GM21423 (cell line): ENCODE results near the gene ZNF385C.

Experiments used
- ATAC-seq: cut with Tn5 transposase; IDR thresholded peaks from one replicate; pipeline ENCODE4 v1.9.1; 2021; ENCODE audit warnings: mild to moderate bottlenecking, moderate library complexity; ENCODE audit not compliant: unreplicated experiment

The ZNF385C gene

DNA sequence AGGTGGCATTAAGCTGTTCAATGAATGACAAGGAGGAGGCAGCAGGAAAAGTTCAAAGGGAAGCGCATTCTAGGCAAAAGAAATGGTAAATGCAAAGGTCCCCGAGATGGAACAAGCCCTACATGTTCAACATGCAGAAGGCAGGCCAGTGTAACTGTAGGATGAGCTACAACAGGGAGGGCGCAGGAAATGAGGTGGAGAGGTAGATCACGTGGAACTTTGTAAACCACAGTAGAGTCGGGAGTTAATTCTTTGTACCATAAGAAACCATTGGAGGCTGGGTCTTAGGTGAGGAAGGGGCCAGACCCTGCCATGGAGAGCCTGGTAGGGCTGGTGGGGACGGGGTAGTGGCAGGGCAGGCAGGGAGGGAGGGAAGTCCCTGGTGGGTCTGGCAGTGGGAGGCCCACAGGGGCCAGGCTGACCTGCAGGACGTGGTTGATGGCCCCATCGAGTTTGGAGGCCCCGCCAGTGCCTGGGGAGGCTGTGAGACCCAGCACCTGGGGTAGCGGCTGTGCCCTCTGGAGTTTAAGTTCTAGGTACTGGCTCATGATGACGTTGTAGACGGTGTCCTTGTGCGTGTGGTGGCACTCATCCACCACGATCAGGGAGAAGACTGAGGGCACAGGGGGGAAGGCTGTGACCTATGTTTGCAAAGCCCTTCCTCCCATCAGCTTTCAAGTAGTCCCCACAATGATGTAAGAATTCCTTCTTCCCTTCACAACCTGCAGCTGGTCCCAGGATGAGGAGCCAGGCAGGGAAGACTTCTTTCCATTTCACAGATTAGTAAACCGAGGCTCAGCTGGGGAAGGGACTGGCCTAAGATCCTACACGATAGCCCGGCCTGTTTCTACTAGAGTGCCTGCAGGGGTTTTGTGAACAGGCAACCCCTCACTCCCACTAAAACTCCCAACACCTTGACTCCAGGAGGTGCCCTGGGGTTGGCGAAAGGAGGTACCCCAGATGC is 12.3 kb upstream of the ZNF385C start:
- no peak for ATAC-seq

DNA sequence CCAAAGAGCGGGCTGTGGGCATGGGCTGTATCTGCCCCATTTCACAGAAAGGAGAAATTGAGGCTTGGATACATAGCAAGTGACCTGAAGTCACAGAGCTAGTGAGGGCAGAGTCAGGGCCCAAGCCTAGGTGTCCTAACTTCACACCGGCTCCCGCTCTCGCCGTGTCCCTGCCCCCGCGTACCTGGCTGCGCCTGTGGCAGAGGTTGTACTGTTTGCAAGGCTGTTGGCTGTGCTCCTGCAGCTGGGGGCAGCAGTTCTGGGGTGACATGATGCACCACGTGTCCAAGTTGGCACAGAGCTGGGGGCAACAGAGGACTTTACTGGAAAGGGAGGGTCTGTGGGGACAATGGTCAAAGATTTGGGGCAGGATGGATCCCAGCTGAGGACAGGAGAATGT is 10.8 kb upstream of the ZNF385C start:
- ATAC-seq = no peak

DNA sequence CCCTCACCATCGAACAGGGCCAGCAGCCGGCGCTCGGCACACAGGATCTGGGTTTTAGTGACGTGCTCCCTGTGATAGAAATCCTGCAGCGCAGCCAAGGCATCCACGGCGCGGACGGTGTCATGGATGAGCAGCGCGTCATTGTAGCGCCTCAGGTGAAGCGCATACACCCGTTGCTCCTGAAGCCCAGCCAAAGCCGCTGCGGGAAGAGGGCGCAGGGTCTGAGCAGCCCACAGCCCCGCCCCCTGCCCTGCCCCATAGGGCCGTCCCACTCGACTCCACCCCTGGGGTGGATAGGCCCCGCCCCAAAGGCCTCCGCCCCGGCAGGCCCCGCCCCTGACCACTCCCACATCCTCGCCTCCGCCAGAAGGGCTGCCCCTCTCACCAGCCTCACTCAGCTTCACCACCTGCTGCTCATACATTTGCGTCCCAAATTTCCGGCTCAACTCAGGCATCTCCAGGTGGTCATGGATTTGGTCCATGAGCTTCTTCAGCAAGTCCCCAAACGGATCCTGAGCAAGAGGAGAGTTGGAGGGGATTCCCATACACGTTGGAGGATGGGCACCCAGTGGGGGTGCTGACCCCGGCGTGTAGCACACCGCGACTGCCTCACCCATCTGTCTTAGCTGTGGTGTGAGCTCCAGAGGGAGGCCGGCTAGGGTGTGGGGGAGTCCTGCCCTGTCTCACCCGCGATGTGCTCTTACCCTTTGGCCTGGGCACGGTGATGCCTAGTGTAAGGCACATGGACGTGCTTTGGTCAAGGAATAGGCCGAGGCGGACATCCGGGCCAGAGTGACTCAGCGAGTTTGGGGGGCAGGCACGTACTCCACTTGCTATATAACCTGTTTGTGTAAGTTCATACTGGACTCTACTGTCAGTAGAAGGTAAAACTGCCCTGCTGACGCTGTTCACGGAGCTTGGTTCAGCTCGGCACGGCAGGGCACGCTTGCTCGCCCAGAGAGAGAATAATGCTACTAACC is 9.6 kb upstream of the ZNF385C start:
- peak; percentile 59 for ATAC-seq

DNA sequence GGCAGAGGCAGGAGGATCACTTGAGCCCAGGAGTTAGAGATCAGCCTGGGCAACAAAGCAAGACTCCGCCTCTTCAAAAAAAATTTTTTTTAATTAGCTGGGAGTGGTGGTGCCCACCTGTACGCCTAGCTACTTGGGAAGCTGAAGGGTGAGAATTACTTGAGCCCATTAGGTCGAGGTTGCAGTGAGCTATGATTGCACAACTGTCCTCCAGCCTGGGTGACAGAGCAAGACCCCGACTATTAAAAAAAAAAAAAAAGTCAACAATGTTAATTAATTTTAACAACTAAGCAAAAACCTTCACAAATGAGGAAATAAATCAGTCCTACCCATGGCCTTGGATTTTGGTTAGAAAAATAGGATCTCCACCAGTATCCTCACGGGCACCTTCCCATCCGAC is 8.9 kb upstream of the ZNF385C start:
- no peak for ATAC-seq

DNA sequence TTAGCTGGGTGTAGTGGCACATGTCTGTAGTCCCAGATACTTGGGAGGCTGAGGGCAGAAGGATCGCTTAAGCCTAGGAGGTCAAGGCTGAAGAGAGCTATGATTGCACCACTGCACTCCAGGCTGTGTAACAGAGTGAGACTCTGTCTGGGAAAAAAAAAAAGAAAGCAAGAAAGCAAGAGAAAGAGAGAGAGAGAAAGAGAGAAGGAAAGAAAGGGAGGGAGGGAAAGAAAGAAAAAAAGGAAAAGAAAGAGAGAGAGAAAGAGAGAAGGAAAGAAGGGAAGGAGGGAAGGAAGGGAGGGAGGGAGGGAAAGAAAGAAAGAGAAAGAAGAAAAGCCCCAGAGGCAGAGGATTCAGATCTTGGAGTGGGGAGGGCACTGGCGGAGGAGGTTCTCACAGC is 7.7 kb upstream of the ZNF385C start:
- ATAC-seq = no peak

DNA sequence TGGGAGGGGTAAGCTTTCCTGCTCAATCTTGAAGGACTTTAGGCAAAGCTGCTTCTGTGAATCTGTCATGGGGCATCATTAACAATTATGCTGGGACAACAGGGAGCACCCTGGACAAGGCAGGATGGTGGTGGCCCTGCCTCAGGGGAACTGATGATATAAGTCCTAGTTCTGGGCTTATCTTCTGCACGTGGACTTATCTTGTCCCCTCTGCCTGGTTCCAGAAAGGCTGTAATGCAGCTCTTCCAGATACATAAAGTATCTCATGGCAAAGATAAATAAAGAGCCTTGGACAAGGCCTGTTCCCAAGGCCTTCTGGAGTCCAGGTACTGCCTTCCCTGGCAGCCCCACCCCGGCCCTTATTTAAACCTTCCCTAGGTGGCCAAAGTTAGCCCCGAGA is 6.0 kb upstream of the ZNF385C start:
- ATAC-seq = no peak

DNA sequence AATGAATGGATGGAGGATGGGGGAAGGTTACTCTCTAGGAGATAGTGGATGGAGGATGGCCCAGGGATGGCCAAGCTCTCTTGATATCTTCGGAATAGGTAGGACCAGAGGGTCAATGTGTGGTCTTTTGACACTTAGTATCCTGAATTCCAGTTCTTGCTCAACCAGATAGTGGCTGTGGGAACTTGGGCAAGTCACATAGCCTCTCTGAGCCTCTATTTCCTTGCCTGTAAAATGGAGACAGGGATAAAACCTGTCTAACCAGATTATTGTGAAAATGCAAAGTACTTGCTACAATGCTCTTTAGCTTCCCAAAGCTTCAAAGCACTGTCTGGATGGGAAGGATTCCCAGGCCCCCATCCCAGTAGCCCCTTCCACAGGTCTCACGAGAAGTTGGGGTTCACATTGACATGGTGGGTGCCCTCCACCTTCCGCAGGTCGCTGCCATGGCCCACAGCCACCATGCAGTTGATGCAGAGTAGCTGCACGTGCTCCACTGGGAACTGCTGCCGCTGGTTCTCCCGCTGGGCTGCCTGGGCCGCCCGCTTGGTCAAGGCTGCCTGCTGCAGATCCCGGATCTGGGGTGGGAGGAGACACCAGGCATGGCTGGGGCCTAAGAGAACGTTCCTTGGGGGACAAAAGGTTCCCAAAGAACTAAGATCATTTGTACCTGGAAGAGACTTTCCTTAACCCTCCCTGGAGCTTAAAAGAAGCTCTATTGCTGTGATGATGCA is 5.1 kb upstream of the ZNF385C start:
- no peak for ATAC-seq

- ATAC-seq = no peak
Observed at GRCh38 chr17:42101513-42102292, 3.4 kb upstream of the ZNF385C start.

DNA sequence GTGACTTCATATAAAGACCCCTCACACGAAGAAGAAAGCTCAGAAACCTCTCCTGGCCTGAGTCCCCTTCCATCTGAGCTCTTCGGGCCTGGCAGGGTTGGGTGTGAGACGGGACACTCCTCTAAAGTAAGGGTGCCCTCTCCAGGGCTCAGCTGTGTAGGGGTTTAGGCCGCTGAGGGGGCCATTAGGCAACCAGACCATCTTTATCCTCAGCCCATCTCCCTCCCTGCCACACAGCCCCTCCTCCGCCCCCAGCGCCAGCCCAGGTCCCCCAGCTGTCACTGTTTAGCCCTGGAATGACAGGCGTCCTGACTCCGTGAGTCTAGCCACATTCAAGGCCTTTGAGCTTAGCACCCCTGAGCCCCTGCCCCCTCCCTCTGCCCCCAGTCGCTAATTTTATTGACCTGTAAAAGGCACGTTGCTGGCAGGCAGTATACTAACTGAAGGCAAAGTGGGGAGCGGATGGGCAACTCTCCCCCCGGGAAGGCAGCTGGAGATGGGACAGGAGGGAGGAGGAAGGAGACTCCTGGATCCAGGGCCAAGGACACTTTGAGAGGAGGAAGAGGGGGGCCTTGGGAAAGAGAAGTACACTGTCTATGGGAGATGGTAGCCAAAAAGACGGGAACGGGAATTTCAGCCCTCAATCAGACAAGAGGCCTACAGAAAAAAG is 592 bp upstream of the ZNF385C start:
- ATAC-seq = no peak

DNA sequence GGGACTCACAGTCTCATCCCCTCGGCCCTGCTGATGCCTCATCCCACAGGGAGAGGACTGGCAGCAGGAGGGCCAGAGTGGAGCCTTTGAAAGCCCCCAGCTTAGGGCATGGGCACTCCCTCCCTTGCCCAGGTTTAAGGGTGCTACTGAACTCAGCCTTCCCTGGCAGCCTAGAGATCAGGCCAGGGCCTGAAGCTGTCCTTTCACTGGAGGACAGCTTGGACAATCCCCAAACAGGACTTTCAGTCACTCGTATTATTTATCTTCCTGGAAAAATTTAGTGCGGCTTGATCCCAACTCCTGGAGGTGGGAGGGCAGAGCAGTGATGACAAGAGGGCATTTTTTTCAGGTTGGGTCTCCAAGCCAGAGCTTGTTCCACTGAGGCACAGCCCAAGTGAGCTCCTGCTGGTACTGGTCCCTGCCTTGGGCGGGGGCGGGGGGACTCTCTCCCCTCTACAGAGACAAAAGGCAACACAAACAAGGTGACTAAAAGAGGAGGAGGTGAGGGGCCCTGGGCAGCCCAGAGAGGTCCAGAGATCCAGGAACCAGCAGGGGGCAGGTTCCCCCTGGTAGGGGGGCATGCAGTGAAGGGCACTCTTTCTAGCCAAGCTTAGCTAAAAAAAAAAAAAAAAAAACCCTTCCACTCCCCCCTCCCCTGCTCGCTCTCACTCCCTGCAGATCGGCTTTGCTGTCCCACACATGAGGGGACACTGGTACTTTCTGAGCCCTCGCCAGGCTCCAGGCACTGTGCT is 1.7 kb downstream of the ZNF385C start:
- ATAC-seq = no peak

DNA sequence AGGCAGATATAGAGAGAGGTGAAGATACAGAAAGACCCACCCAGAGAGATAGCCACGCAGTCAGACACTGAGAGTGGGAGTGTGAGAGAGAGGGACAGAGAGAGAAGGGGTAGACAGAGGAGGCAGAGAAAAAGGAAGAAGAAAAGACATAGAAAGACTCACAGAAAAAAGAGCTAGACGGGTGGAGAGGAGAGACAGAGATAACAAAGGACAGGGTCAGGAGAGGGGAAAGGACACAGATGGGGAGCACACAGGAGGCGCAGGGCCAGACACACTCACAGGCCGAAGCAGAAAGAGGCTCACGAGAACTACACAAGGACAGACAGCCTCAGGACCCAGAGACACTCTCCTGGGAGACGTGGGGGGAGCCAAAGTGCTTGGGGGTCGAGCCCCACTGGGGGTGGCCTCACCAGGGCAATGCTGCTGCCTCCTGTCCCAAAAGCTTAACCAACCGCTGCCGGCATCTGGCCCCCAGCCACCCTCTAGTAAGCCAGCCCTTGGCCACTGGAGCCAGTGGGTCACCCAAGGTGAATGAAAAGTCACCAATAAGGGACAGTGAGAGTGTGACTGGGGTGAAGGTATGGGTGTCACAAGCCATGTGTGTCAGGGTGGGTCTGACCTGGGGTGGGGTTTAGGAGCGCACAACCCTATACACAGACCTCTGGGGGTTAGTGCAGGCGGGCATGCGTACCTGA is 3.8 kb downstream of the ZNF385C start:
- ATAC-seq = no peak

- no peak for ATAC-seq
Observed at GRCh38 chr17:42092939-42093338, 5.3 kb downstream of the ZNF385C start.

GRCh38 chr17:42090964-42091790 is 7.1 kb downstream of the ZNF385C start:
- no peak for ATAC-seq

GRCh38 chr17:42088736-42089135 is 9.5 kb downstream of the ZNF385C start:
- ATAC-seq = no peak

- no peak for ATAC-seq
Observed at GRCh38 chr17:42087736-42088705, 10.3 kb downstream of the ZNF385C start.

DNA sequence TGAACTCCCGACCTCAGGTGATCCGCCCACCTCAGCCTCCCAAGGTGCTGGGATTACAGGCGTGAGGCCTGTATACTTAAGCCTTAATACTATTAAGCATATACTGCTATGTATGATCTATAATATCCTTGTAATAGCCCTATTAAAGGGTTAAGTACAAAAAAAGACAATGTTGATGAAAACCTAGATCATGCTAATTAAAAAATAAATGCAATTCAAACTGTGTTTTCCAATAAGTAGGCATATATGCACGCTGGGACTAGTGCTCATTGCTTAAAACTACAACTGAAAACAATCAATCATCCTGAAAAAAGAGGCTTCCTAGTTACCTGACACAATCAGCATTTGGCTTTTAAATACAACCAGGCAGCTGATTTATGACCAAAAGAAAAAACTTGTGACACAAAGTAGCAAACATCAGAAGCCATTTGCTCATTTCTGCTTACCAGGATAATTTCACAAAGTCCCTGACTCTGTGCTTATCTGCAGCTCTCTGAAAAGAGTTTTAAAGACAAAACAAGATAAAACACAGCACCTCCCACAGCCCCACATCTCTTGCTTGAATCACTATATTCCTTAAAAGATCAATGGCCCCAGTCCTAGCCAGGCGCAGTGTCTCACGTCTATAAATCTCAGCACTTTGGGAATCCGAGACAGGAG is 11.1 kb downstream of the ZNF385C start:
- ATAC-seq = no peak
